Fibroblast of pulmonary artery (primary cell): ENCODE results near the gene SRGAP1.
"Not testable (repeated sequence)": the region's sequence is repeated elsewhere in the genome, so short reads cannot be mapped to it uniquely, and the experiment has no call there.

ENCODE experiments used
- DNase-seq: peaks from one replicate; pipeline ENCODE4 v3.0.0-alpha.2; 2010; ENCODE audit warnings: low read depth
- H3K4me3 ChIP-seq: replicated peaks from 2 replicates; pipeline ENCODE4 v1.5.1; 2011; ENCODE audit warnings: low read depth, mild to moderate bottlenecking, control low read depth, low read length, moderate library complexity
- TF ChIP-seq, protein P1 (sequence below): IDR thresholded peaks from 2 replicates; pipeline ENCODE4 v1.5.1; 2011; ENCODE audit warnings: mild to moderate bottlenecking, control low read depth, low read length, inconsistent platforms; ENCODE audit errors: missing control alignments

SRGAP1 gene

GRCh38 chr12:64190140-64190539, 345.6 kb downstream of the SRGAP1 start:
- TF ChIP-seq, protein P1, sequence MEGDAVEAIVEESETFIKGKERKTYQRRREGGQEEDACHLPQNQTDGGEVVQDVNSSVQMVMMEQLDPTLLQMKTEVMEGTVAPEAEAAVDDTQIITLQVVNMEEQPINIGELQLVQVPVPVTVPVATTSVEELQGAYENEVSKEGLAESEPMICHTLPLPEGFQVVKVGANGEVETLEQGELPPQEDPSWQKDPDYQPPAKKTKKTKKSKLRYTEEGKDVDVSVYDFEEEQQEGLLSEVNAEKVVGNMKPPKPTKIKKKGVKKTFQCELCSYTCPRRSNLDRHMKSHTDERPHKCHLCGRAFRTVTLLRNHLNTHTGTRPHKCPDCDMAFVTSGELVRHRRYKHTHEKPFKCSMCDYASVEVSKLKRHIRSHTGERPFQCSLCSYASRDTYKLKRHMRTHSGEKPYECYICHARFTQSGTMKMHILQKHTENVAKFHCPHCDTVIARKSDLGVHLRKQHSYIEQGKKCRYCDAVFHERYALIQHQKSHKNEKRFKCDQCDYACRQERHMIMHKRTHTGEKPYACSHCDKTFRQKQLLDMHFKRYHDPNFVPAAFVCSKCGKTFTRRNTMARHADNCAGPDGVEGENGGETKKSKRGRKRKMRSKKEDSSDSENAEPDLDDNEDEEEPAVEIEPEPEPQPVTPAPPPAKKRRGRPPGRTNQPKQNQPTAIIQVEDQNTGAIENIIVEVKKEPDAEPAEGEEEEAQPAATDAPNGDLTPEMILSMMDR, result no peak
- H3K4me3 ChIP-seq, result no peak overlapping the region
- DNase-seq, result no peak

GRCh38 chr12:64192644-64193444, 348.3 kb downstream of the SRGAP1 start:
- H3K4me3 ChIP-seq, result no peak overlapping the region
- TF ChIP-seq, protein P1, result no peak
- DNase-seq, result no peak

GRCh38 chr12:64193931-64194330, 349.4 kb downstream of the SRGAP1 start:
- DNase-seq, result no peak
- TF ChIP-seq, protein P1, result no peak
- H3K4me3 ChIP-seq, result no peak overlapping the region

GRCh38 chr12:64194333-64195149, 350.0 kb downstream of the SRGAP1 start:
- TF ChIP-seq, protein P1, result no peak
- no peak overlapping the region for H3K4me3 ChIP-seq
- peak; percentile 76 for DNase-seq

DNA sequence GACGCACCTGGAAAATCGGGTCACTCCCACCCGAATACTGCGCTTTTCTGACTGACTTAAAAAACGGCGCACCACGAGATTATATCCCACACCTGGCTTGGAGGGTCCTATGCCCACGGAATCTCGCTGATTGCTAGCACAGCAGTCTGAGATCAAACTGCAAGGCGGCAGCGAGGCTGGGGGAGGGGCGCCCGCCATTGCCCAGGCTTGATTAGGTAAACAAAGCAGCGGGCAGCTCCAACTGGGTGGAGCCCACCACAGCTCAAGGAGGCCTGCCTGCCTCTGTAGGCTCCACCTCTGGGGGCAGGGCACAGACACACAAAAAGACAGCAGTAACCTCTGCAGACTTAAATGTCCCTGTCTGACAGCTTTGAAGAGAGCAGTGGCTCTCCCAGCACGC, 351.3 kb downstream of the SRGAP1 start:
- DNase-seq, H3K4me3 ChIP-seq: not testable (repeated sequence)

DNA sequence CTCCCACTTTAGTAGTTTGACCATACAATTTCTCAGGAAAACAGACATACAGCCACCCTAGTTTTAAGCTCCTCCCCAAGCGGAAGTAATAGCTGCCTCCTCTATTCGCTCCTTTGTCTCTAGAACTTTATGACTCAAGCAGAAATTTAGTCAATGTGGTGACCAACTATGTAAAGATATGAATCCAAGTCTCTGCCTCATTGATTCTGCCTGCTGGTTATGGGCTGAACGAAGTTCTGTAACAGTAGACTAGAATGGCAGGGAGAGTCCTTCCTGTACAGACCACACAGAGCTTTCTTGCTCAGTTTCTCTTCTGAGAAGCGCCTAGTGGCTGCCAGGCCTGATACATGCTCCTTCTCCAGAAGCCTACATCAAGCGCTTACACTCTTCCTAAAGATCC, 358.5 kb downstream of the SRGAP1 start:
- TF ChIP-seq, protein P1, result no peak
- no peak overlapping the region for H3K4me3 ChIP-seq
- DNase-seq, result no peak

- no peak for DNase-seq
- H3K4me3 ChIP-seq, result no peak overlapping the region
- TF ChIP-seq, protein P1, result no peak
Observed at GRCh38 chr12:64203775-64204174, 359.3 kb downstream of the SRGAP1 start.
